Breast epithelium (tissue), 3 donors: Measurements from ENCODE around the gene USP46.

Source experiments
- POLR2A ChIP-seq: fragments of 450-650 bp; IDR thresholded peaks from one replicate; pipeline ENCODE4 v1.6.1; 2016; ENCODE audit warnings: antibody characterized with exemption, mild to moderate bottlenecking, moderate library complexity
- POLR2AphosphoS5 ChIP-seq, 3 donors: sonication (generic); formaldehyde crosslinking; IDR thresholded peaks; one replicate each; pipeline ENCODE4 v1.6.1; 2017; ENCODE audit warnings: antibody characterized with exemption in 3 of 3
- TF ChIP-seq, protein P1 (sequence below), 3 donors: fragments of 450-650 bp; IDR thresholded peaks; one replicate each; pipeline ENCODE4 v1.5.1; 2016 to 2017; ENCODE audit warnings: antibody characterized with exemption in 3 of 3, mild to moderate bottlenecking in 3 of 3, moderate library complexity in 3 of 3

DNA sequence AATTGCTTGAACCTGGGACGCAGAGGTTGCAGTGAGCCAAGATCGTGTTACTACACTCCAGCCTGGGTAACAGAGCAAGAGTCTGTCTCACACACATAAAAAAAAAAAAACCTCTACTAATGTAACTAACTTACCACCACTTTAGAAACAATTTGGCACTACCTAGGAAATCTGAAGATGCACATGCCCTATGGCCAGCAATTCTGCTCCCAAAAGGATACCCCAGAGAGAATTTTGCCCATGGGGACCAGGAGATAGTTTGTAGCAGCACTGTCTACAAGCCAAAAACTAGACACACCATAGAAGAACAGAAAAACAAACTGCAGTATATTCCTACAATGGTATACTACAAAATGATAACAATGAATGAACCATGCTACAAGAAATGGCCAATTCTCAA, 37.5 kb downstream of the USP46 start:
- TF ChIP-seq POLR2A (no peak), POLR2AphosphoS5 (IDR thresholded peaks at IDR 0.05) (no peak)
- TF ChIP-seq, protein P1, sequence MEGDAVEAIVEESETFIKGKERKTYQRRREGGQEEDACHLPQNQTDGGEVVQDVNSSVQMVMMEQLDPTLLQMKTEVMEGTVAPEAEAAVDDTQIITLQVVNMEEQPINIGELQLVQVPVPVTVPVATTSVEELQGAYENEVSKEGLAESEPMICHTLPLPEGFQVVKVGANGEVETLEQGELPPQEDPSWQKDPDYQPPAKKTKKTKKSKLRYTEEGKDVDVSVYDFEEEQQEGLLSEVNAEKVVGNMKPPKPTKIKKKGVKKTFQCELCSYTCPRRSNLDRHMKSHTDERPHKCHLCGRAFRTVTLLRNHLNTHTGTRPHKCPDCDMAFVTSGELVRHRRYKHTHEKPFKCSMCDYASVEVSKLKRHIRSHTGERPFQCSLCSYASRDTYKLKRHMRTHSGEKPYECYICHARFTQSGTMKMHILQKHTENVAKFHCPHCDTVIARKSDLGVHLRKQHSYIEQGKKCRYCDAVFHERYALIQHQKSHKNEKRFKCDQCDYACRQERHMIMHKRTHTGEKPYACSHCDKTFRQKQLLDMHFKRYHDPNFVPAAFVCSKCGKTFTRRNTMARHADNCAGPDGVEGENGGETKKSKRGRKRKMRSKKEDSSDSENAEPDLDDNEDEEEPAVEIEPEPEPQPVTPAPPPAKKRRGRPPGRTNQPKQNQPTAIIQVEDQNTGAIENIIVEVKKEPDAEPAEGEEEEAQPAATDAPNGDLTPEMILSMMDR (IDR thresholded peaks at IDR 0.05), result no peak
